ENCODE measurements around the gene BNC2.

Gene BNC2

GRCh38 chr9:16396389-16396788 is 474.1 kb downstream of the BNC2 start:
- DNase-seq: no peak

- DNase-seq: no peak
Measured at GRCh38 chr9:16391369-16391768, 479.1 kb downstream of the BNC2 start.

- no peak for DNase-seq
Measured at GRCh38 chr9:16387382-16387781, 483.1 kb downstream of the BNC2 start.

- DNase-seq: no peak
Measured at GRCh38 chr9:16386827-16387077, 483.7 kb downstream of the BNC2 start.

GRCh38 chr9:16386007-16386826 is 484.3 kb downstream of the BNC2 start:
- DNase-seq: no peak

GRCh38 chr9:16385590-16385989 is 484.9 kb downstream of the BNC2 start:
- DNase-seq: no peak

- no peak for DNase-seq
Measured at GRCh38 chr9:16384993-16385392, 485.5 kb downstream of the BNC2 start.

- DNase-seq: no peak
Measured at GRCh38 chr9:16377311-16377710, 493.2 kb downstream of the BNC2 start.

- DNase-seq: no peak
Measured at GRCh38 chr9:16371306-16371705, 499.2 kb downstream of the BNC2 start.

GRCh38 chr9:16370647-16371046 is 499.8 kb downstream of the BNC2 start:
- DNase-seq: no peak

GRCh38 chr9:16369427-16369826 is 501.0 kb downstream of the BNC2 start:
- no peak for DNase-seq

GRCh38 chr9:16368237-16369087 is 502.0 kb downstream of the BNC2 start:
- no peak for DNase-seq

GRCh38 chr9:16367605-16368231 is 502.8 kb downstream of the BNC2 start:
- DNase-seq: no peak

GRCh38 chr9:16364347-16364746 is 506.1 kb downstream of the BNC2 start:
- DNase-seq: no peak

GRCh38 chr9:16363916-16364315 is 506.6 kb downstream of the BNC2 start:
- no peak for DNase-seq

GRCh38 chr9:16363073-16363781 is 507.2 kb downstream of the BNC2 start:
- DNase-seq: no peak

GRCh38 chr9:16361939-16362338 is 508.5 kb downstream of the BNC2 start:
- DNase-seq: no peak

- no peak for DNase-seq
Measured at GRCh38 chr9:16361118-16361517, 509.4 kb downstream of the BNC2 start.

GRCh38 chr9:16360247-16360646 is 510.2 kb downstream of the BNC2 start:
- no peak for DNase-seq

Measured in activated CD4-positive, alpha-beta T cell treated with anti-CD3 and anti-CD28 coated beads, Interleukin-2, Interleukin-6, amounts not matched to agents 100 ng/mL and 50 ng/mL, durations not matched to agents 16 hours and 8 hours (primary cell).